Breast epithelium (tissue), 4 donors: ENCODE results near the gene FHIT. TPM values are rescaled to one million over a fixed set of nuclear protein-coding genes. Genes with fewer than 3 reads are reported as not detected.

ENCODE experiments used
- DNase-seq, 2 donors: peaks; one replicate each; pipeline ENCODE4 v3.0.0-alpha.2; 2019; ENCODE audit warnings: low spot score in 2 of 2
- H3K27ac ChIP-seq, 2 donors: fragments of 200-600 bp; sonication (generic) in 1 of 2; one replicate each; pipeline ENCODE4 v1.5.1; 2016 to 2019; ENCODE audit warnings: mild to moderate bottlenecking in 1 of 2
- H3K27me3 ChIP-seq, 2 donors: fragments of 200-600 bp; sonication (generic) in 1 of 2; one replicate each; pipeline versions ENCODE4 v1.5.1 to v1.6.0; 2017 to 2019; ENCODE audit warnings: control low read depth in 1 of 2, mild to moderate bottlenecking in 1 of 2
- H3K36me3 ChIP-seq: fragments of 200-600 bp; one replicate; pipeline ENCODE4 v1.5.1; 2019
- H3K4me1 ChIP-seq, 2 donors: fragments of 200-600 bp; sonication (generic); one replicate each; pipeline ENCODE4 v1.5.1; 2016 to 2019; ENCODE audit warnings: control low read depth in 1 of 2
- H3K4me3 ChIP-seq, 3 donors: fragments of 200-600 bp; sonication (generic); 1 replicate in 2 of 3; 2 replicates in 1 of 3; pipeline ENCODE4 v1.5.1; 2016 to 2019; ENCODE audit warnings: mild to moderate bottlenecking in 3 of 3, moderate library complexity in 2 of 3
- H3K9me3 ChIP-seq, 2 donors: fragments of 200-600 bp; sonication (generic) in 1 of 2; one replicate each; pipeline ENCODE4 v1.5.1; 2016 to 2019; ENCODE audit warnings: control low read depth in 1 of 2
- CTCF ChIP-seq, 3 donors: fragments of 450-650 bp; IDR thresholded peaks; one replicate each; pipeline ENCODE4 v1.5.1; 2016 to 2017; ENCODE audit warnings: antibody characterized with exemption in 3 of 3, mild to moderate bottlenecking in 3 of 3, moderate library complexity in 3 of 3
- POLR2A ChIP-seq: fragments of 450-650 bp; IDR thresholded peaks from one replicate; pipeline ENCODE4 v1.6.1; 2016; ENCODE audit warnings: antibody characterized with exemption, mild to moderate bottlenecking, moderate library complexity
- POLR2AphosphoS5 ChIP-seq, 3 donors: sonication (generic); formaldehyde crosslinking; IDR thresholded peaks; one replicate each; pipeline ENCODE4 v1.6.1; 2017; ENCODE audit warnings: antibody characterized with exemption in 3 of 3
- intact Hi-C: fragments of 100-400 bp; cut with DNase I; formaldehyde crosslinking; loops from one replicate; pipeline ENCODE4 v1.15.1; 2023; ENCODE audit warnings: low total_unique reads
- total RNA-seq, 3 donors: library from RNA; depleted of rRNA; stranded (reverse); fragments of >200 nt; gene quantifications; one replicate each; pipeline ENCODE4 v1.1.0, GENCODE V29; 2016

Gene FHIT
- total RNA-seq, 3 donors from 2014 or later: 9.0 to 19.2 (median 17.7) TPM

GRCh38 chr3:60983906-60984305, 267.3 kb downstream of the FHIT start:
- TF ChIP-seq POLR2A (no peak), POLR2AphosphoS5 (IDR thresholded peaks at IDR 0.05) (no peak), CTCF (IDR thresholded peaks at IDR 0.05) (no peak)
- Histone ChIP-seq H3K9me3 (no peaks in the 10 kb centered on the region), H3K36me3 (no peaks in the 10 kb centered on the region), H3K4me1 (no peaks in the 10 kb centered on the region), H3K4me3 (no peak overlapping the region), H3K27ac (no peak overlapping the region), H3K27me3 (no peaks in the 10 kb centered on the region)
- intact Hi-C loops: no loop called here
- DNase-seq: no peak

- DNase-seq: no peak
- intact Hi-C loops: no loop called here
- no peaks in the 10 kb centered on the region for H3K36me3 ChIP-seq
- H3K27ac ChIP-seq: no peak overlapping the region
- no peak overlapping the region for H3K4me3 ChIP-seq
- no peaks in the 10 kb centered on the region for H3K9me3 ChIP-seq
- no peak for TF ChIP-seq POLR2AphosphoS5 (IDR thresholded peaks at IDR 0.05)
- no peak for TF ChIP-seq POLR2A
- TF ChIP-seq CTCF (IDR thresholded peaks at IDR 0.05): no peak
- no peaks in the 10 kb centered on the region for H3K4me1 ChIP-seq
- no peaks in the 10 kb centered on the region for H3K27me3 ChIP-seq
Observed at GRCh38 chr3:60980342-60980692, 270.9 kb downstream of the FHIT start.

- intact Hi-C loops: no loop called here
- no peaks in the 10 kb centered on the region for H3K9me3 ChIP-seq
- no peak overlapping the region for H3K4me3 ChIP-seq
- H3K27ac ChIP-seq: no peak overlapping the region
- no peaks in the 10 kb centered on the region for H3K27me3 ChIP-seq
- TF ChIP-seq CTCF (IDR thresholded peaks at IDR 0.05) (no peak), POLR2AphosphoS5 (IDR thresholded peaks at IDR 0.05) (no peak), POLR2A (no peak)
- no peaks in the 10 kb centered on the region for H3K36me3 ChIP-seq
- H3K4me1 ChIP-seq: no peaks in the 10 kb centered on the region
- DNase-seq: no peak
Observed at GRCh38 chr3:60979461-60980341, 271.6 kb downstream of the FHIT start.

GRCh38 chr3:60973321-60973720, 277.9 kb downstream of the FHIT start:
- Histone ChIP-seq H3K27ac (no peak overlapping the region), H3K27me3 (no peaks in the 10 kb centered on the region), H3K36me3 (no peaks in the 10 kb centered on the region), H3K4me1 (no peaks in the 10 kb centered on the region), H3K9me3 (peaks cover 5 to 15% of the 10 kb centered on the region in 2 donors), H3K4me3 (no peak overlapping the region)
- TF ChIP-seq CTCF (IDR thresholded peaks at IDR 0.05) (no peak), POLR2AphosphoS5 (IDR thresholded peaks at IDR 0.05) (no peak), POLR2A (no peak)
- no peak for DNase-seq
- intact Hi-C loops: no loop called here

GRCh38 chr3:60972599-60972998, 278.7 kb downstream of the FHIT start:
- Histone ChIP-seq H3K27ac (no peak overlapping the region), H3K9me3 (peaks cover 5 to 15% of the 10 kb centered on the region in 2 donors), H3K4me3 (no peak overlapping the region), H3K4me1 (no peaks in the 10 kb centered on the region), H3K36me3 (no peaks in the 10 kb centered on the region), H3K27me3 (no peaks in the 10 kb centered on the region)
- no peak for DNase-seq
- TF ChIP-seq POLR2A: no peak
- TF ChIP-seq CTCF (IDR thresholded peaks at IDR 0.05): no peak
- TF ChIP-seq POLR2AphosphoS5 (IDR thresholded peaks at IDR 0.05): no peak
- intact Hi-C loops: no loop called here
